HCT116 (cell line): ENCODE data around the gene CABLES1. TPM values are rescaled to one million over a fixed set of nuclear protein-coding genes. Genes with fewer than 3 reads are reported as not detected.

Experiments used
- ATAC-seq: fragments of 200-7000 bp; cut with Tn5 transposase; 2 replicates; pipeline ENCODE4 v1.9.1; 2020; ENCODE audit warnings: mild to moderate bottlenecking, moderate library complexity
- BruUV-seq: library from RNA; stranded (reverse); fragments of 400-500 nt; replicated peaks from 2 replicates; lab custom pipeline; 2021; lab: Mats Ljungman, UMichigan
- CTCF ChIA-PET: fragments of 300-600 bp; sonication (Branson Sonifier 250); formaldehyde crosslinking; loops from one replicate; lab custom pipeline; 2021; ENCODE audit warnings: antibody characterized with exemption; lab: Charles Lee
- POLR2A ChIA-PET: fragments of 300-600, 350-600 bp; sonication (Branson Sonifier 250); formaldehyde crosslinking; loops from one replicate; lab custom pipeline; 2021; ENCODE audit warnings: antibody characterized with exemption; lab: Charles Lee
- RAD21 ChIA-PET, 2 experiments: fragments of 300-600 bp; sonication (Branson Sonifier 250); formaldehyde crosslinking; loops; one replicate each; lab custom pipeline; 2023; ENCODE audit warnings: low total read pairs in 2 of 2; ENCODE audit not compliant: uncharacterized antibody in 2 of 2, unreplicated experiment in 2 of 2, low non-redundant PET in 1 of 2; lab: Charles Lee
- DNase-seq: peaks from one replicate; pipeline ENCODE4 v3.0.0-alpha.2; 2010; ENCODE audit warnings: low read depth, low spot score
- H2AFZ ChIP-seq: fragments of 200-600 bp; shearing (Covaris generic), sonication (generic); 2 replicates; pipeline ENCODE4 v1.6.1; 2017; ENCODE audit warnings: low read depth, mixed run types, mixed read lengths, antibody characterized with exemption, low read length; ENCODE audit not compliant: poor library complexity, severe bottlenecking
- H3K27ac ChIP-seq: 2 replicates; pipeline ENCODE4 v1.5.1; 2012; ENCODE audit warnings: low read depth, low read length
- H3K27me3 ChIP-seq: fragments of 200-600 bp; sonication (generic); 2 replicates; pipeline ENCODE4 v1.6.1; 2016; ENCODE audit warnings: mixed run types, low read length, mixed read lengths; ENCODE audit not compliant: insufficient read depth
- H3K36me3 ChIP-seq, 2 experiments: fragments of 200-500 bp in 1 of 2; fragments of 200-600 bp in 1 of 2; sonication (Bioruptor generic) in 1 of 2; sonication (generic) in 1 of 2; 2 replicates each; pipeline versions ENCODE4 v1.5.1 to v1.6.1; 2014 to 2016; ENCODE audit warnings: low read length in 2 of 2, inconsistent platforms in 1 of 2, mixed read lengths in 1 of 2, mixed run types in 1 of 2; ENCODE audit not compliant: insufficient read depth in 2 of 2, control insufficient read depth in 1 of 2
- H3K4me1 ChIP-seq, 2 experiments: fragments of 200-600 bp in 1 of 2; sonication (generic) in 1 of 2; 2 replicates each; pipeline versions ENCODE4 v1.5.1 to v1.6.1; 2012 to 2017; ENCODE audit warnings: low read length in 2 of 2, inconsistent platforms in 1 of 2, mild to moderate bottlenecking in 1 of 2, mixed read lengths in 1 of 2, mixed run types in 1 of 2, moderate library complexity in 1 of 2; ENCODE audit not compliant: insufficient read depth in 2 of 2, control insufficient read depth in 1 of 2
- H3K4me2 ChIP-seq: fragments of 200-600 bp; sonication (generic); 2 replicates; pipeline ENCODE4 v1.6.1; 2017; ENCODE audit warnings: mixed run types, low read length, mixed read lengths
- H3K4me3 ChIP-seq, 2 experiments: fragments of 200-600 bp in 1 of 2; sonication (generic) in 1 of 2; replicated peaks in 1 of 2; 2 replicates each; pipeline ENCODE4 v1.5.1; 2011 to 2016; ENCODE audit warnings: low read length in 2 of 2, control low read depth in 1 of 2, low read depth in 1 of 2, mild to moderate bottlenecking in 1 of 2, mixed read lengths in 1 of 2, mixed run types in 1 of 2
- H3K79me2 ChIP-seq: fragments of 200-600 bp; sonication (generic); 2 replicates; pipeline ENCODE4 v1.6.1; 2017; ENCODE audit warnings: mild to moderate bottlenecking, mixed run types, low read length, moderate library complexity, mixed read lengths; ENCODE audit not compliant: insufficient read depth
- H3K9ac ChIP-seq: fragments of 200-600 bp; sonication (generic); 2 replicates; pipeline ENCODE4 v1.6.1; 2016; ENCODE audit warnings: low read length, mixed read lengths
- H3K9me2 ChIP-seq: fragments of 200-600 bp; sonication (generic), shearing (Covaris generic); 2 replicates; pipeline ENCODE4 v1.6.1; 2017; ENCODE audit warnings: mixed run types, mild to moderate bottlenecking, moderate library complexity; ENCODE audit not compliant: insufficient read depth
- H3K9me3 ChIP-seq, 2 experiments: fragments of 200-500 bp in 1 of 2; fragments of 200-600 bp in 1 of 2; sonication (Bioruptor generic) in 1 of 2; sonication (generic) in 1 of 2; 2 replicates each; pipeline ENCODE4 v1.6.1; 2014 to 2017; ENCODE audit warnings: low read length in 2 of 2, mixed read lengths in 2 of 2, inconsistent platforms in 1 of 2, low read depth in 1 of 2, mild to moderate bottlenecking in 1 of 2, mixed run types in 1 of 2, moderate library complexity in 1 of 2; ENCODE audit not compliant: control insufficient read depth in 1 of 2, insufficient read depth in 1 of 2
- H4K20me1 ChIP-seq: fragments of 200-600 bp; sonication (generic), shearing (Covaris generic); 2 replicates; pipeline ENCODE4 v1.6.1; 2017; ENCODE audit warnings: mixed run types, mild to moderate bottlenecking, moderate library complexity; ENCODE audit not compliant: insufficient read depth
- CBX3 ChIP-seq: IDR thresholded peaks from 2 replicates; pipeline ENCODE4 v1.6.1; 2012; ENCODE audit warnings: low read depth
- EGR1 ChIP-seq: IDR thresholded peaks from 2 replicates; pipeline ENCODE4 v1.6.1; 2012; ENCODE audit warnings: low read depth
- ELF1 ChIP-seq: IDR thresholded peaks from 2 replicates; pipeline ENCODE4 v1.6.1; 2012; ENCODE audit warnings: low read depth, borderline replicate concordance
- FOSL1 ChIP-seq: IDR thresholded peaks from 2 replicates; pipeline ENCODE4 v1.6.1; 2012; ENCODE audit warnings: low read depth
- POLR2A ChIP-seq: IDR thresholded peaks from 2 replicates; pipeline ENCODE4 v1.7.0; 2011; ENCODE audit warnings: borderline replicate concordance; ENCODE audit not compliant: insufficient read depth, insufficient read length; ENCODE audit errors: extremely low read depth
- SIN3A ChIP-seq: IDR thresholded peaks from 2 replicates; pipeline ENCODE4 v1.6.1; 2012; ENCODE audit warnings: low read depth
- SP1 ChIP-seq: IDR thresholded peaks from 2 replicates; pipeline ENCODE4 v1.6.1; 2012; ENCODE audit warnings: low read depth
- SRF ChIP-seq: IDR thresholded peaks from 2 replicates; pipeline ENCODE4 v1.6.1; 2012; ENCODE audit warnings: low read depth
- YY1 ChIP-seq: IDR thresholded peaks from 2 replicates; pipeline ENCODE4 v1.6.1; 2011; ENCODE audit warnings: low read length, low read depth, moderate library complexity, mild to moderate bottlenecking; ENCODE audit not compliant: insufficient replicate concordance; ENCODE audit errors: extremely low read depth
- intact Hi-C: fragments of 100-400 bp; cut with micrococcal nuclease; formaldehyde crosslinking; loops from 2 replicates; pipeline ENCODE4 v1.10.0; 2022
- total RNA-seq: library from RNA; stranded (reverse); gene quantifications from one replicate; pipeline ENCODE4 v1.2.1, GENCODE V29; 2021; ENCODE audit not compliant: unreplicated experiment
- TF ChIP-seq, protein P1 (sequence below), 3 experiments: fragments of 200-600 bp in 1 of 3; sonication (generic) in 1 of 3; IDR thresholded peaks in 2 of 3; conservative IDR thresholded peaks in 1 of 3; 2 replicates each; pipeline ENCODE4 v1.5.1; 2012 to 2017; ENCODE audit warnings: low read depth in 2 of 3, low read length in 2 of 3, antibody characterized with exemption in 1 of 3, borderline replicate concordance in 1 of 3, control low read depth in 1 of 3, mild to moderate bottlenecking in 1 of 3, mixed read lengths in 1 of 3, mixed run types in 1 of 3, moderate library complexity in 1 of 3; ENCODE audit not compliant: insufficient read depth in 1 of 3
- TF ChIP-seq, protein P2 (sequence below): IDR thresholded peaks from 2 replicates; pipeline ENCODE4 v1.6.1; 2012

The CABLES1 gene
- total RNA-seq, 1 experiment from 2014 or later: 7.7 TPM

DNA sequence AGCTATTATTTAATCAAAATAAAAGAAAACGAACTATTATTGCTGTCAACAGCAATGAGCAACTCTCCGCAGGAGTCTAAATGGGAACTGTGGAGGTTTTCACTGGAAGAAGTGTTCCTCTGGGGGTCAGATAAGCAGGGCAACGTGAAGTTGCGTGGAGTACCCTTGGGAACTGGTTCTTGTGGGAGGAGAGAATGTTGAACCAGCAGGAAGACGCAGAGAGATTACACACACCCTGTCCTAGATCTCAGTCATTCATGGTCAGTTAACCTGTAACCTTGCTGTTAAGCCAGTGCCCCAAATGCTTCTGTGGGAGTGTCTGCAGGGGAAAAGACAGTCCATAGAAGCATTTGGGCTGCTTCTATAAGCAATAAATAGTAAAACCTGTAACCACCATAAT lies 20.4 kb upstream of the CABLES1 start:
- TF ChIP-seq YY1 (no peak), CBX3 (no peak), FOSL1 (no peak), SIN3A (no peak), ELF1 (no peak), POLR2A (no peak), EGR1 (no peak), SP1 (no peak), SRF (no peak)
- TF ChIP-seq, protein P1, sequence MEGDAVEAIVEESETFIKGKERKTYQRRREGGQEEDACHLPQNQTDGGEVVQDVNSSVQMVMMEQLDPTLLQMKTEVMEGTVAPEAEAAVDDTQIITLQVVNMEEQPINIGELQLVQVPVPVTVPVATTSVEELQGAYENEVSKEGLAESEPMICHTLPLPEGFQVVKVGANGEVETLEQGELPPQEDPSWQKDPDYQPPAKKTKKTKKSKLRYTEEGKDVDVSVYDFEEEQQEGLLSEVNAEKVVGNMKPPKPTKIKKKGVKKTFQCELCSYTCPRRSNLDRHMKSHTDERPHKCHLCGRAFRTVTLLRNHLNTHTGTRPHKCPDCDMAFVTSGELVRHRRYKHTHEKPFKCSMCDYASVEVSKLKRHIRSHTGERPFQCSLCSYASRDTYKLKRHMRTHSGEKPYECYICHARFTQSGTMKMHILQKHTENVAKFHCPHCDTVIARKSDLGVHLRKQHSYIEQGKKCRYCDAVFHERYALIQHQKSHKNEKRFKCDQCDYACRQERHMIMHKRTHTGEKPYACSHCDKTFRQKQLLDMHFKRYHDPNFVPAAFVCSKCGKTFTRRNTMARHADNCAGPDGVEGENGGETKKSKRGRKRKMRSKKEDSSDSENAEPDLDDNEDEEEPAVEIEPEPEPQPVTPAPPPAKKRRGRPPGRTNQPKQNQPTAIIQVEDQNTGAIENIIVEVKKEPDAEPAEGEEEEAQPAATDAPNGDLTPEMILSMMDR (IDR thresholded peaks at IDR 0.05 in 2 of 3, conservative IDR thresholded peaks at IDR 0.05 in 1 of 3; ENCODE audit: borderline replicate concordance in 1 of 3, insufficient read depth in 1 of 3, low read depth in 2 of 3, low read length in 2 of 3): no peak
- TF ChIP-seq, protein P2, sequence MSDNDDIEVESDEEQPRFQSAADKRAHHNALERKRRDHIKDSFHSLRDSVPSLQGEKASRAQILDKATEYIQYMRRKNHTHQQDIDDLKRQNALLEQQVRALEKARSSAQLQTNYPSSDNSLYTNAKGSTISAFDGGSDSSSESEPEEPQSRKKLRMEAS: no peak
- ChIA-PET POLR2A (no interaction called here), CTCF (no interaction called here), RAD21 (no interaction called here)
- Histone ChIP-seq H3K27ac (no peak overlapping the region), H3K36me3 (no peaks in the 10 kb centered on the region), H3K27me3 (no peaks in the 10 kb centered on the region), H3K9me2 (no peaks in the 10 kb centered on the region), H3K4me3 (no peak overlapping the region), H3K9ac (no peak overlapping the region), H2AFZ (peak overlapping the region; percentile 91), H3K79me2 (no peaks in the 10 kb centered on the region), H3K4me2 (peak overlapping the region; percentile 59; the same call in 1 of the 2 replicates), H3K4me1 (peaks cover 0 to 23% of the 10 kb centered on the region in 2 experiments; a peak in 2 of 4 replicates), H3K9me3 (no peaks in the 10 kb centered on the region), H4K20me1 (no peaks in the 10 kb centered on the region)
- no peak for DNase-seq
- intact Hi-C loops: no loop called here
- BruUV-seq: no TSS peak
- no peak for ATAC-seq
